ENCODE data around the gene REV1. TPM values are rescaled to one million over a fixed set of nuclear protein-coding genes. Genes with fewer than 3 reads are reported as not detected.

REV1 gene
- total and polyA plus RNA-seq, 2 of the 13 experiments (the other 11 are each of a cell fraction or from before 2014, with no cell fraction given) = 49.1 to 71.8 TPM

DNA sequence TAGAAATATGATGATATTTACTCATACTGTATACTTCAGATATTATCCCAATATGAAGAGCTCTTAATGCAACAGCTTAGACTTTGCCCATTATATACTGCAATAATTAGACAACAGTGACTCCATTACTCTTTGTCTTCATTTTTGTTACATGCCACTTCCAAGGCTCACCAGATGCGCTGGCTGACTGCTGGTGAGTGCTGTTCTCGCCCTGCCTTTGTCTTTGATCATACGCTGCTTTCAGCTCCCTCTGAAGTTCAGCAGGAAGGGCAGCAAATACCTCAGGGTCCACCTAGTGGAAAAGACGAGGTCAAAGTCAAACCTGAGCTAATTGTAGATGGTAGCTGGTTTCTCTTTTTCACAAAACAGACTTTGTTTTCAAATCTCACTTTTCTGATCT is 86.3 kb downstream of the REV1 start (continued):
- 0 out of 2 replicates have a peak, but pooled peaks have one; percentile 22 for TF ChIP-seq BHLHE40 (IDR thresholded peaks at IDR 0.05; ENCODE audit: low read length)
- TF ChIP-seq TRIM24 (CRISPR knock-in tag; IDR thresholded peaks at IDR 0.05) = no peak
- no peak for TF ChIP-seq ZNF564 (CRISPR knock-in tag; IDR thresholded peaks at IDR 0.05)
- TF ChIP-seq ZNF335 (CRISPR knock-in tag; IDR thresholded peaks at IDR 0.05) = no peak
- TF ChIP-seq, protein P1, sequence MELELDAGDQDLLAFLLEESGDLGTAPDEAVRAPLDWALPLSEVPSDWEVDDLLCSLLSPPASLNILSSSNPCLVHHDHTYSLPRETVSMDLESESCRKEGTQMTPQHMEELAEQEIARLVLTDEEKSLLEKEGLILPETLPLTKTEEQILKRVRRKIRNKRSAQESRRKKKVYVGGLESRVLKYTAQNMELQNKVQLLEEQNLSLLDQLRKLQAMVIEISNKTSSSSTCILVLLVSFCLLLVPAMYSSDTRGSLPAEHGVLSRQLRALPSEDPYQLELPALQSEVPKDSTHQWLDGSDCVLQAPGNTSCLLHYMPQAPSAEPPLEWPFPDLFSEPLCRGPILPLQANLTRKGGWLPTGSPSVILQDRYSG (CRISPR knock-in tag; IDR thresholded peaks at IDR 0.05) = no peak
- no peak for TF ChIP-seq ZNF850 (CRISPR knock-in tag; conservative IDR thresholded peaks at IDR 0.05)

DNA sequence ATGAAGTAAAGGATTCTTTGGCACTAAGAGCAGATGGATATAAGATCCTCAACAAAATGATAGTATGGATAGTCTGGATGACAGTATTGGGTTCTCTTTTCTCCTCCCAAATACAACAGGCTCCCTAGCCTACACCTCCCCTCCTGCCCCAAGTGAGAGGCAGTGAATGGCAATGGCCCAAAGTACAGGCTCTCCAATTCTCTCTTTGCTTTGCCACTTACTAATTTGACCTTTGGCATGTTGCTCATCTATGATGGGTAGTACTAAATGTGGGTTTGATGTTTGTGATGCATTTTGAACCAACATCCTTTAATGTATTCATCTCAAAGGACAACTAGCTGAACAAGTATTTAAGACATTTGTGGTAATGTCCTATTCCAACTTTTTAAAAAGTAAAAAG is 86.7 kb downstream of the REV1 start:
- intact Hi-C loops (cut with micrococcal nuclease; ENCODE audit: unreplicated experiment) (loop anchor here (1.0 kb wide), 2 partner anchors 66 to 222 kb away; partner anchors contain the start of genes EIF5B, MITD1 and MRPL30), in situ Hi-C loops (cut with HindIII; ENCODE audit: extremely low pct_ligation_motif_present, low pct_unique_long_range_greater_than_20kb) (no loop called here)
- no TSS peak for BruUV-seq (replicated peaks)
- no peak overlapping the region for H3K9ac ChIP-seq (ENCODE audit: insufficient read depth, low read depth, low read length)
- H3K36me3 ChIP-seq (replicated peaks in 1 of 2; ENCODE audit: control insufficient read depth in 1 of 2, insufficient read depth in 2 of 2, low read length in 2 of 2) = peaks cover 21 to 68% of the 10 kb centered on the region in 2 experiments
- peaks cover 30% of the 10 kb centered on the region for H3K4me1 ChIP-seq (ENCODE audit: insufficient read depth, low read length)
- FAIRE-seq (no peak), DNase-seq (ENCODE audit: low spot score) (peak; percentile 23), ATAC-seq (peak; percentile 33)
- POLR2A ChIA-PET = interaction anchor here (1.0 to 4.0 kb wide), 3 partner anchors 9 to 223 kb away, joined by 3 to 24 read pairs (median 5); partner anchors contain the start of genes EIF5B, MITD1, MRPL30 and TXNDC9
- H3K27me3 ChIP-seq (ENCODE audit: control insufficient read depth in 1 of 2, insufficient read depth in 2 of 2, low read length in 2 of 2) = no peaks in the 10 kb centered on the region
- H3K4me2 ChIP-seq (ENCODE audit: low read depth, low read length) = no peak overlapping the region
- no peaks in the 10 kb centered on the region for H3K9me3 ChIP-seq (ENCODE audit: low read length)
- peak overlapping the region; percentile 70 for H3K27ac ChIP-seq (ENCODE audit: extremely low read length, insufficient read depth, low read length)
- no peaks in the 10 kb centered on the region for H4K20me1 ChIP-seq (ENCODE audit: insufficient read depth, low read length)
- H3K79me2 ChIP-seq (ENCODE audit: insufficient read depth, low read length) = no peaks in the 10 kb centered on the region
- CTCF ChIA-PET (ENCODE audit: low intra/inter-chr PET ratio, low total read pairs) = no interaction called here
- H2AFZ ChIP-seq (ENCODE audit: low read length) = no peak overlapping the region
- no peak overlapping the region for H3K4me3 ChIP-seq (replicated peaks in 1 of 3; ENCODE audit: insufficient read depth in 1 of 3, low read depth in 2 of 3, low read length in 3 of 3)
- TF ChIP-seq AGO1 (IDR thresholded peaks at IDR 0.05; ENCODE audit: low read depth, low read length, poor library complexity, severe bottlenecking) (no peak), BRCA1 (CRISPR knock-in tag; IDR thresholded peaks at IDR 0.05) (no peak), CREM (IDR thresholded peaks at IDR 0.05) (no peak), CREM (CRISPR knock-in tag; IDR thresholded peaks at IDR 0.05) (no peak), SRSF4 (IDR thresholded peaks at IDR 0.05; ENCODE audit: low read depth, low read length, poor library complexity, severe bottlenecking) (no peak), KDM4B (CRISPR knock-in tag; IDR thresholded peaks at IDR 0.05) (no peak), ZNF382 (CRISPR knock-in tag; IDR thresholded peaks at IDR 0.05; ENCODE audit: borderline replicate concordance) (0 out of 2 replicates have a peak, but pooled peaks have one; percentile 13), SCMH1 (CRISPR knock-in tag; IDR thresholded peaks at IDR 0.05; ENCODE audit: borderline replicate concordance) (no peak), NFKB2 (CRISPR knock-in tag; IDR thresholded peaks at IDR 0.05; ENCODE audit: borderline replicate concordance) (no peak), SOX6 (IDR thresholded peaks at IDR 0.05) (no peak), SOX6 (CRISPR knock-in tag; IDR thresholded peaks at IDR 0.05) (no peak), PHF8 (CRISPR knock-in tag; IDR thresholded peaks at IDR 0.05) (no peak), ZNF781 (CRISPR knock-in tag; IDR thresholded peaks at IDR 0.05; ENCODE audit: borderline replicate concordance, not compliant biosample characterization) (no peak), FLYWCH1 (CRISPR knock-in tag; IDR thresholded peaks at IDR 0.05) (no peak), RBM22 (optimal IDR thresholded peaks at IDR 0.05; ENCODE audit: low read length) (peak; percentile 43), ZNF792 (CRISPR knock-in tag; IDR thresholded peaks at IDR 0.05) (no peak), DNMT1 (CRISPR knock-in tag; IDR thresholded peaks at IDR 0.05) (no peak)
- TF ChIP-seq, protein P2, sequence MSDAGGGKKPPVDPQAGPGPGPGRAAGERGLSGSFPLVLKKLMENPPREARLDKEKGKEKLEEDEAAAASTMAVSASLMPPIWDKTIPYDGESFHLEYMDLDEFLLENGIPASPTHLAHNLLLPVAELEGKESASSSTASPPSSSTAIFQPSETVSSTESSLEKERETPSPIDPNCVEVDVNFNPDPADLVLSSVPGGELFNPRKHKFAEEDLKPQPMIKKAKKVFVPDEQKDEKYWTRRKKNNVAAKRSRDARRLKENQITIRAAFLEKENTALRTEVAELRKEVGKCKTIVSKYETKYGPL (CRISPR knock-in tag; IDR thresholded peaks at IDR 0.05) = no peak
- TF ChIP-seq, protein P3, sequence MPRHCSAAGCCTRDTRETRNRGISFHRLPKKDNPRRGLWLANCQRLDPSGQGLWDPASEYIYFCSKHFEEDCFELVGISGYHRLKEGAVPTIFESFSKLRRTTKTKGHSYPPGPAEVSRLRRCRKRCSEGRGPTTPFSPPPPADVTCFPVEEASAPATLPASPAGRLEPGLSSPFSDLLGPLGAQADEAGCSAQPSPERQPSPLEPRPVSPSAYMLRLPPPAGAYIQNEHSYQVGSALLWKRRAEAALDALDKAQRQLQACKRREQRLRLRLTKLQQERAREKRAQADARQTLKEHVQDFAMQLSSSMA (CRISPR knock-in tag; IDR thresholded peaks at IDR 0.05) = no peak
